SU-DHL-6 (cell line): ENCODE results near the gene TNP2.

ENCODE experiments used
- EZH2phosphoT487 ChIP-seq: fragments of 200-600 bp; sonication (generic), shearing (Covaris generic); conservative IDR thresholded peaks from 2 replicates; pipeline ENCODE4 v1.6.1; 2018; ENCODE audit warnings: mild to moderate bottlenecking, antibody characterized with exemption, low read length, moderate library complexity, mixed read lengths
- TF ChIP-seq, protein P1 (sequence below): fragments of 200-600 bp; sonication (generic); IDR thresholded peaks from one replicate; pipeline ENCODE4 v1.5.1; 2017; ENCODE audit warnings: antibody characterized with exemption, mild to moderate bottlenecking, low read length, moderate library complexity; ENCODE audit not compliant: insufficient read depth, poor library complexity, severe bottlenecking

DNA sequence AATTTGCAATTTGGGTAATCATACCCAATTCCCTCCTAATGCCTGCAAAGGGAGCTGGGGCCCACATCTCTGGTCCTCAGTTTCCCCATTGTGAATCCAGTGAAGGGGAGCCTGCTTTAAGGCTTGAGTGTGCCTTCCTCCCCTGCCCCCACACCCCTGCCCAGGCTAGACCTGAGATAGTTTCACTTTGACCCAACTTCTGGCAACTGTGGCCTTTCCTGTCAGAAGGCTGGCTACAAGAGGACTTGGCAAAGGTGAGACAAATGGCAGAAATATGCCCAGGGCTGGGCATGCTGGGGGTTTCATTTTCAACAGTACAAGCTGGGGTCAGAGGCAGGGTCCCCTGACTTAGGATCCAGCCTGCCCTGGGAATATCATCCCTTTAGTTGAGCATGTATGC is 23.1 kb downstream of the TNP2 start:
- TF ChIP-seq, protein P1, sequence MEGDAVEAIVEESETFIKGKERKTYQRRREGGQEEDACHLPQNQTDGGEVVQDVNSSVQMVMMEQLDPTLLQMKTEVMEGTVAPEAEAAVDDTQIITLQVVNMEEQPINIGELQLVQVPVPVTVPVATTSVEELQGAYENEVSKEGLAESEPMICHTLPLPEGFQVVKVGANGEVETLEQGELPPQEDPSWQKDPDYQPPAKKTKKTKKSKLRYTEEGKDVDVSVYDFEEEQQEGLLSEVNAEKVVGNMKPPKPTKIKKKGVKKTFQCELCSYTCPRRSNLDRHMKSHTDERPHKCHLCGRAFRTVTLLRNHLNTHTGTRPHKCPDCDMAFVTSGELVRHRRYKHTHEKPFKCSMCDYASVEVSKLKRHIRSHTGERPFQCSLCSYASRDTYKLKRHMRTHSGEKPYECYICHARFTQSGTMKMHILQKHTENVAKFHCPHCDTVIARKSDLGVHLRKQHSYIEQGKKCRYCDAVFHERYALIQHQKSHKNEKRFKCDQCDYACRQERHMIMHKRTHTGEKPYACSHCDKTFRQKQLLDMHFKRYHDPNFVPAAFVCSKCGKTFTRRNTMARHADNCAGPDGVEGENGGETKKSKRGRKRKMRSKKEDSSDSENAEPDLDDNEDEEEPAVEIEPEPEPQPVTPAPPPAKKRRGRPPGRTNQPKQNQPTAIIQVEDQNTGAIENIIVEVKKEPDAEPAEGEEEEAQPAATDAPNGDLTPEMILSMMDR, result no peak
- no peak for TF ChIP-seq EZH2phosphoT487
